ENCODE results near the gene HTRA2.

Gene HTRA2

GRCh38 chr2:74500578-74500946 is 29.2 kb upstream of the HTRA2 start:
- DNase-seq (ENCODE audit: low spot score), result no peak

DNA sequence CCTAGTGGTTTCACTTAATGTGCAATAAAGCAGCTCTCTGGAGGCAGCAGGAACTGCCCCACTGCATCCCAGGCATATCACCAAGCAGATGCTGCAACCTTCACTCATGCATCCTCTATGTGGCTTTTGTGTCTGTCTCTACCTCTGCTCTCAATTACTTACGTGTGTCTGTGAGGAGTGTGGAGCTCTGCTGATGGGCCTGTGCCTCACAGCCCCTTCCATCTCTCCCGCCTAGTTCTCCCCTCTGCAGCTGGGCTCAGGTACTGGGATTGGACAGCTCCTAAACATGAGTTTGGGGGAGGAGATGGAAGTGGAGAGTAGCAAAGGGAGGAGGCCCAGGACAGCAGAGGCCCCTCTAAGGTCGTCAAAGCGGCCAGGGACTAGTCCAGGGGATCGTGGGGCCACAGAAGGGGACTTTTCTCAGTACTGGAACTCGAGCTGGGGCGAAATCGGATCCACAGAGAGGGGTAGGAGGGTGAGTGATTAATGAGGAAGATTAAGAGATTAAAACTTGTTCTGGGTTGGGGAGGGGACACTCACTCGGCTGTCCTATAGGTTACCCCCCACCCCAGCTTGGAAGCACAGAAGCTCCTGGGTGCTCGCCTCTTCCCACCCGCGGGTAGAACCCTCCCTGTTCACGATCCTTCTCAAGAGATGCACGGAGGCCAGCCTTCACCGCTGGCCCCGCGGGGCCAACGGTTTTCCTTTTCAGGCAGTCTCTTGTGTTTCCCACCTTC is 28.2 kb upstream of the HTRA2 start:
- DNase-seq (ENCODE audit: low spot score), result no peak

DNA sequence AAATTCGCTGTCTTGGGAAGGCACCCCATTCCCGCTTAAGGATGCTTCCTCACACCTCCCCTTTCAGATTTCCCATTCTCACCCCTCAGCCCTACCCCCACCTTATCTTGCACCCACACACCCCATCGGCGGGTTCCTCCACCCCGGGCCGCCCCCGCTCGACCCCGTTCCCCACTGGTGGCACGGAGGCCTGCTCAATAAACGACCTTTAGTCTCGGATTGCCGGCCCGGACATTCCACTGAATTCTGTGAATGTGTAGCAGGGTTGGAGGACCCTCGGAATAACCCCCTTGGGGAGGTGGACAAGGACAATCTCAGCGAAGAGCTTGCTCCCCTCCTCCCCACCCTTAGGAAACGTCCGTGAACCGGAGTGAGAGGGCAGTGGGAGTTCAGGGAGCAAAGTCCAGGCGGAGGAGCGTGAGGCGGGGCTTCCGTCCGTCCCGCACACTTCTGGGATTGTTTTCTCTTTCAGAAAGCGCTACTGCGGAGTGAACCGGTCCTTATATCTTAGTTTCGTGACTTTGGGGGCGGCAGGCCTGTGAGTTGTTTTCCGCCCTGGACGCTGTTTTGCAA is 27.5 kb upstream of the HTRA2 start:
- no peak for DNase-seq (ENCODE audit: low spot score)

GRCh38 chr2:74502720-74503505 is 26.8 kb upstream of the HTRA2 start:
- DNase-seq (ENCODE audit: low spot score), result no peak

DNA sequence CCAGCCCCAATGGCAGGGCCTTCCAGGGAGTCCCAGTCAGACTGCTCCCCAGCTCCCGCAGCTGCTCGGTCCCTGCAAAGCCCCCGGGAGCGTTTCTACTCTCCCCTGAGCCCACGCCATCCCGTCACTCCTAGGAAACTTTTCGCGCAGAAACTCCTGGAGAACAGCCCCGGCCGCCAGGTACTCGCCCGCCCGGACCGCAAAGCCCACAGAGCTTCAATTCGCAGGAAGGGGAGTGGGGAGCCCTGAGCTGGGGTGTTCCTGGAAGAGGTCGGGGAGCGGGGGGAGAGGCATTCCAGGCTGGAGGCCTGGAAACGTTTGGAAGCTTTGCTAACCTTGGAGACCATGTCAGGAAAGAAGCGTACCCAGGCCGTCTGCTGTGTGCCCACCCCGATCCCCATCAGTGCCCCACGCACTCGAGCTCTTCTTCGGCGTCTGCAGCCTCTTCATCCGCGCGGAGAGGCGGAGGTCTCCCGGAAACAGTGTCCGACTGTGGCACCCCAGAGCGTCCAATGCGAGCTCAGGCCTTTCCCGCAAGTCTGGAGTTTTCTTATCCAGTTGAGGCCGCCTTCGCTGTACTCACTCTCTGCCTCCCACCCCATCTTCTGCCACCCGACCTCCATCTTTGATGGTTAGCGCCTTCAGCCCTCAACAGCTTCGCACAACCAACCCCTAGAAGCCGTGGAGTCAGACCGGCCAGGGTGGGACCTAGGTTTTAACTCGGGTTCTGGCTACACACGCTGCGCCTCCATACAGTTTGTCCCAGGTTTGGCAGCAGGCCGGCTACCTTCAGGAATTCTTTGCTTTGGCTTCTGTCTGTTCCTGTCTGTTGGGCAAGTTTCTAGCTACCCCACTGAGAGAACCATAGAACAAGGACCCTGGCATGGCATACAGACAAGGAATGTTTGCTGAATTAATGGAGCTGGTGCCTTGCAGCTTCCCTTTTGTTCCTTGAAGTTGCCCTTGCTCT is 25.9 kb upstream of the HTRA2 start:
- no peak for DNase-seq (ENCODE audit: low spot score)

GRCh38 chr2:74504591-74504990 is 25.1 kb upstream of the HTRA2 start:
- no peak for DNase-seq (ENCODE audit: low spot score)

- DNase-seq (ENCODE audit: low spot score), result no peak
These were observed 24.1 kb upstream of the HTRA2 start for GRCh38 chr2:74505448-74506246.

DNA sequence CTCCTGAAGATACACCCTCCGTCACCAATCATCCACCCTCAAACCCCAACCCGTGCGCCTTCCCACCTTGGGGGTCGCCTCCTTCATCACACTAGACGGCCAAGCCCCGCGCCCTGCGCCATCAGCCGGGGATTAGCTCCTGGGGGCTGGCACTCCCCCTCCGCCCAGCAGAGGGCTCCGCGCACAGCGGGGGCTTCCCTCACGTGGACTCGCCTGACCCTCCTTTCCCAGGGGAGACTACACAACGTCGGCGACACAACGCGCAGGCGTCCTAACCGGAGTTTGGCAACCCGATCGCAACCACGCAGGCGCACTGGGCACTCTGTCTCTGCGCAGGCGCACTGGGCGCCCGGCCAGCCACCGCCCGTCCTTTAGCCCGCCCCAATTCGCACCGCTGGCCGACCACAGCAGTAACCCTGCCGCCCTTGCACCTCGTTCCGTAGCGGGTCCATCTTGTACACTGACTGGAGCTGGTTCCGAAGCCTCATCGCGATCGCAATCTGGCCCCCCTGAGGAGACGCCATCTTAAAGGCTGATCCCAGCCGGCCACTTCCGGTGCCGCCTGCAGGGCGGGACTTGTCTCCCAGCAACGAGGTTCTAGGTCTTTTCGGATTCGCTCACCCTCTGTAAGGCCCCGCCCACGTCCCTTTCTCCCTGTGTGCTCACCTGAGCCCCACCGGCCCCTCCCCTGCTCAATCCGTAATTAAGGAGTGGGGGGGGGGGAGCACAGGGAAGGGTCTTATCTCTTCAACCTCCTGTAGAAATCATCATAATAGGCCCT is 22.4 kb upstream of the HTRA2 start, which contains the start of gene PCGF1:
TSS of gene PCGF1 (minus strand) at position 551 of the 781 bp plus-strand sequence. CDS start at position 524, 27 bp downstream.
- peak; percentile 99 for DNase-seq (ENCODE audit: low spot score)

DNA sequence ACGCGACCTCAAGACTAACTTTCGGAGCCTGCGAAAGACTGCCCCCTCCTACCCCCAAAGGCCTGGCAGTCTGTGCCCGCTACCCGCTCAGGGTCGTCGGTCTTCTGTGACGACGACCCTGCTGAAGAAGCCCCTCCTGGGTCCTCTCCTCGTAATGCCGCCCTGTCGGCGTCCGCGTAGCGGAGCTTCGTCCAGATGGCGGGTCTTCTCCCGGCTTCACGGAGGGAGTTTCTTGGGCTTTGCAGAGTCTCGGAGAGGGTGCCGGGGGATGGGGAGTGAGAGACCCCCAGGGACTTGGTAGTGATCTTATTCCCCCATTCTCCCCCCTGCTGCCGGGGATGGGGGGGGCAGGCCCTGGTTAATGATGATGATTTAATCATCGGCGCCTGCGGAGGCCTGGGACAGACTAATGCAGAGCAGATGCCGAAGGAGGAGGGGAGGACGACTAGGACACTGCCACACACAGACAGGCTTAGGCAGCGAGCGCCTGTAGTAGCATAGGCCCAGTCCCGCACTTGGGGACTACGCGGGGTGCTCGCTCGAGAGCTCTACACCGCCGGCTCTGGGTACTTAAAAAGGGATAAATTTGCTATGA is 21.7 kb upstream of the HTRA2 start:
- DNase-seq (ENCODE audit: low spot score), result peak; percentile 59

GRCh38 chr2:74510272-74510671 is 19.5 kb upstream of the HTRA2 start:
- DNase-seq (ENCODE audit: low spot score), result no peak

GRCh38 chr2:74511104-74511989 is 18.4 kb upstream of the HTRA2 start:
- no peak for DNase-seq (ENCODE audit: low spot score)

DNA sequence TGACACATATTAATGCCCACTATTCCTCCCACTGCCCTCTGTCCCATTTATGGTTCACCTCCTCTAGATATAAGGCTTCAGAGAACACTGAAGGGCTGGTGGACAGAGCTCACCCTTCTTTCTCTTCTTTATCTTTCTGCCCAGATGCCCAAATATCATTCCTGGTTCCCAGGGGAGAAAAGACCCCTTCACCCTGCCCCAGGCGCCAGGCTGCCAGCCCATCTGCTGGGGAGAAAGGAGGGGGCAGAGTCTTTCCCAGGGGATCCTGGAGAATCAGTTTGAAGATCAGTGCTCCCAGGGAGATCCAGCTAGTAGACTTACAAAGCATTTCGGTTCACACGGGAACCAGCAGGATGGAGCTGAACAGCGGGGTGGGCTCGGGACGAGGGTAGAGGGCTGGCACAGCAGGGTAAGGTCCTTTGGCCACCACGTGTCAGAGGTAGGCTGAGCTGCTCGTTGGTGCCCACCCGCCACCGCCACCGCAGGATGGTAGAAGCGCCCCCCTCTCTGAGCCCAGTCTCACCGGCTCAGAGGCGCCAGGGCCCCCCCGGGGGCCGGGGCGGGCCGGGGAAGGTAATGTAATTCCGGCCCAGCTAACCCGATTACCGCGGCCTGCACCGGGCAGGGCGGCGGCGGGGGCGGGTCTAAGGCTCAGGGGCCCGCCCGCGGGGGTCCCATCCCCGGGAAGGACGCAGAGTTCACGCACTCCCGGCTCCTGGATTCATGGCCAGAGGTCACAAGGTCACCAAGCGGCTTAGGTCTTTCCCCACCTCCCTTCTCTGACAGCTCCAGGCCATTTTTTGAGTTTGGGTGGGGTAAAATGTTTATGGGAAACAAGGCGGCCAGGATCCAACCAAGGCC is 16.8 kb upstream of the HTRA2 start:
- no peak for DNase-seq (ENCODE audit: low spot score)

- no peak for DNase-seq (ENCODE audit: low spot score)
These were observed 15.9 kb upstream of the HTRA2 start for GRCh38 chr2:74513605-74514367.

DNA sequence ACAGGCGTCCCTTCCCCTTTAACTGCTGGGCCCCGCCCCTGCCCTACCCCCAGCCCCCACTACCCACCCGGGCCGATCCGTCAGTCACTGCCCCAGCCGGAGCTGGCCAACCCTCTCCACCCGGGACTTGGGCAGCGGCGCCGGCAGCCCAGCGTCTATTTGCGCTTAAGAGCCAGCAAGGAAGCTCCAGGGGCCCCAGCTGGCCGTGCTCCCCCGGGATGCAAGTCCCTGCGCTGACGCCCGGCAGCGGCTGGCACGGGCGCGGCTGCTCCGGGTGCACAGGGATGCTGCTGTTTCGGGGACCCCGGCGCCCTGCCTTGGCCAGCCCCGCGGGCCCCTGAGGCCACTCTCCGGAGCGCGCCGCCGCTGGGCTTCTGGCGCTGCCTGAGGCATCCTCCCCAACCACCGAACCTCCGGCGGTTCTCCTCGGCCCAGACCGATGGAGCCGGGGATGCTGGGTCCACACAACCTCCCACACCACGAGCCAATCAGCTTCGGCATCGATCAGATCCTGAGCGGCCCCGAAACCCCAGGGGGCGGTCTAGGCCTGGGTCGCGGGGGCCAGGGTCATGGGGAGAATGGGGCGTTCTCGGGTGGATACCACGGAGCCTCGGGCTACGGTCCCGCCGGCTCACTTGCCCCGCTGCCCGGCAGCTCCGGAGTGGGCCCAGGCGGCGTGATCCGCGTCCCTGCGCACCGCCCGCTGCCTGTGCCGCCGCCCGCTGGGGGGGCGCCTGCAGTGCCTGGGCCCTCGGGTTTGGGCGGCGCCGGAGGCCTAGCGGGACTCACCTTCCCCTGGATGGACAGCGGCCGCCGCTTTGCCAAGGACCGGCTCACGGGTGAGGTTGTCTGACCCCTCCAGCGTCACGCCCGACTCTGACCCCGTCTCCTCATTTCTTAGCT is 15.1 kb upstream of the HTRA2 start, which contains the start of gene TLX2:
TSS of gene TLX2 (plus strand) at position 83 of the 903 bp plus-strand sequence. CDS start at position 440, 357 bp downstream.
- no peak for DNase-seq (ENCODE audit: low spot score)

- DNase-seq (ENCODE audit: low spot score), result no peak
These were observed 14.3 kb upstream of the HTRA2 start for GRCh38 chr2:74515271-74515980.
